Measurements from ENCODE around the gene TKFC.

The TKFC gene

GRCh38 chr11:61315260-61315659, 17.8 kb upstream of the TKFC start:
- no peak for DNase-seq (ENCODE audit: low read depth in 1 of 2, low spot score in 1 of 2)

GRCh38 chr11:61325649-61326414, 7.2 kb upstream of the TKFC start:
- no peak for DNase-seq (ENCODE audit: low read depth in 1 of 2, low spot score in 1 of 2)

- no peak for DNase-seq (ENCODE audit: low read depth in 1 of 2, low spot score in 1 of 2)
These were observed 5.4 kb upstream of the TKFC start for GRCh38 chr11:61327669-61328071.

GRCh38 chr11:61328351-61328750, 4.7 kb upstream of the TKFC start:
- no peak for DNase-seq (ENCODE audit: low read depth in 1 of 2, low spot score in 1 of 2)

GRCh38 chr11:61329871-61330270, 3.2 kb upstream of the TKFC start:
- no peak for DNase-seq (ENCODE audit: low read depth in 1 of 2, low spot score in 1 of 2)

GRCh38 chr11:61331651-61332050, 1.4 kb upstream of the TKFC start:
- DNase-seq (ENCODE audit: low read depth in 1 of 2, low spot score in 1 of 2) = no peak

- no peak for DNase-seq (ENCODE audit: low read depth in 1 of 2, low spot score in 1 of 2)
These were observed 689 bp upstream of the TKFC start for GRCh38 chr11:61332281-61332796.

GRCh38 chr11:61333550-61334433, 764 bp downstream of the TKFC start:
- no peak for DNase-seq (ENCODE audit: low read depth in 1 of 2, low spot score in 1 of 2)

- no peak for DNase-seq (ENCODE audit: low read depth in 1 of 2, low spot score in 1 of 2)
These were observed 1.7 kb downstream of the TKFC start for GRCh38 chr11:61334434-61335354.

- no peak for DNase-seq (ENCODE audit: low read depth in 1 of 2, low spot score in 1 of 2)
These were observed 2.3 kb downstream of the TKFC start for GRCh38 chr11:61335355-61335710.

GRCh38 chr11:61336171-61336935, 3.3 kb downstream of the TKFC start:
- DNase-seq (ENCODE audit: low read depth in 1 of 2, low spot score in 1 of 2) = peak; percentile 69 to 75

GRCh38 chr11:61337706-61338470, 4.9 kb downstream of the TKFC start:
- no peak for DNase-seq (ENCODE audit: low read depth in 1 of 2, low spot score in 1 of 2)

- DNase-seq (ENCODE audit: low read depth in 1 of 2, low spot score in 1 of 2) = no peak
These were observed 5.9 kb downstream of the TKFC start for GRCh38 chr11:61338783-61339489.

GRCh38 chr11:61339490-61339878, 6.5 kb downstream of the TKFC start:
- no peak for DNase-seq (ENCODE audit: low read depth in 1 of 2, low spot score in 1 of 2)

- DNase-seq (ENCODE audit: low read depth in 1 of 2, low spot score in 1 of 2) = no peak
These were observed 8.0 kb downstream of the TKFC start for GRCh38 chr11:61340979-61341378.

GRCh38 chr11:61341706-61342105, 8.7 kb downstream of the TKFC start:
- DNase-seq (ENCODE audit: low read depth in 1 of 2, low spot score in 1 of 2) = no peak

- DNase-seq (ENCODE audit: low read depth in 1 of 2, low spot score in 1 of 2) = no peak
These were observed 9.3 kb downstream of the TKFC start for GRCh38 chr11:61342207-61342803.
